ENCODE measurements around the gene ADIPOR2.

Gene ADIPOR2

DNA sequence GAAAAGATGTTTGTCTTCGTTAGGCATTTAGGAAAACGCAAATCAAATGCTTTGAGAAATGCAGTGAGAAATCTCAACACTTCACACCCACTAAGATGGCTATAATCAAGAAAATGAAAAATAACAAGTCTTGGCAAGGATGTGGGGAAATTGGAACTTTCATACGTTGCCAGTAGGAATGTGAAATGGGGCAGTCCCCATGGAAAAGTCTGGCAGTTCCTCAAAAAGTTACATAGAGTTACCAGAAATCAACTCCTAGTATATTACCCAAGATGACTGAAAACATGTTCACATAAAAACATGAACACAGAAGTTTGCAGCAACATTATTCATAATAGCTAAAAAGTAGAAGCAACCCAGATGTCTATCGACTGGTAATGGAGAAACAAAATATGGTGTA lies 88.0 kb downstream of the ADIPOR2 start:
- no peak overlapping the region for H3K9ac ChIP-seq
- H3K4me2 ChIP-seq (ENCODE audit: low read length): no peak overlapping the region
- no peaks in the 10 kb centered on the region for H3K27me3 ChIP-seq (ENCODE audit: control insufficient read depth, insufficient read depth, low read length)
- H3K4me1 ChIP-seq: peaks cover 18% of the 10 kb centered on the region
- no peaks in the 10 kb centered on the region for H3K36me3 ChIP-seq (ENCODE audit: control insufficient read depth, insufficient read depth, low read length)
- TF ChIP-seq, protein P1, sequence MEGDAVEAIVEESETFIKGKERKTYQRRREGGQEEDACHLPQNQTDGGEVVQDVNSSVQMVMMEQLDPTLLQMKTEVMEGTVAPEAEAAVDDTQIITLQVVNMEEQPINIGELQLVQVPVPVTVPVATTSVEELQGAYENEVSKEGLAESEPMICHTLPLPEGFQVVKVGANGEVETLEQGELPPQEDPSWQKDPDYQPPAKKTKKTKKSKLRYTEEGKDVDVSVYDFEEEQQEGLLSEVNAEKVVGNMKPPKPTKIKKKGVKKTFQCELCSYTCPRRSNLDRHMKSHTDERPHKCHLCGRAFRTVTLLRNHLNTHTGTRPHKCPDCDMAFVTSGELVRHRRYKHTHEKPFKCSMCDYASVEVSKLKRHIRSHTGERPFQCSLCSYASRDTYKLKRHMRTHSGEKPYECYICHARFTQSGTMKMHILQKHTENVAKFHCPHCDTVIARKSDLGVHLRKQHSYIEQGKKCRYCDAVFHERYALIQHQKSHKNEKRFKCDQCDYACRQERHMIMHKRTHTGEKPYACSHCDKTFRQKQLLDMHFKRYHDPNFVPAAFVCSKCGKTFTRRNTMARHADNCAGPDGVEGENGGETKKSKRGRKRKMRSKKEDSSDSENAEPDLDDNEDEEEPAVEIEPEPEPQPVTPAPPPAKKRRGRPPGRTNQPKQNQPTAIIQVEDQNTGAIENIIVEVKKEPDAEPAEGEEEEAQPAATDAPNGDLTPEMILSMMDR (IDR thresholded peaks at IDR 0.05): no peak
- H3K79me2 ChIP-seq: peaks cover 21% of the 10 kb centered on the region
- H2AFZ ChIP-seq: no peak overlapping the region
- H3K27ac ChIP-seq: no peak overlapping the region
- H3K4me3 ChIP-seq (ENCODE audit: low read depth, low read length): no peak overlapping the region
- H3K9me3 ChIP-seq (ENCODE audit: control insufficient read depth, low read length): no peaks in the 10 kb centered on the region

- Histone ChIP-seq H3K27ac (no peak overlapping the region), H3K27me3 (ENCODE audit: control insufficient read depth, insufficient read depth, low read length) (no peaks in the 10 kb centered on the region), H3K4me2 (ENCODE audit: low read length) (no peak overlapping the region), H3K36me3 (ENCODE audit: control insufficient read depth, insufficient read depth, low read length) (no peaks in the 10 kb centered on the region), H3K4me1 (peaks cover 11% of the 10 kb centered on the region), H3K9ac (no peak overlapping the region), H3K79me2 (peaks cover 21% of the 10 kb centered on the region), H3K4me3 (ENCODE audit: low read depth, low read length) (no peak overlapping the region), H3K9me3 (ENCODE audit: control insufficient read depth, low read length) (no peaks in the 10 kb centered on the region), H2AFZ (no peak overlapping the region)
- TF ChIP-seq, protein P1 (IDR thresholded peaks at IDR 0.05): no peak
These were observed 88.9 kb downstream of the ADIPOR2 start for GRCh38 chr12:1779783-1780182.

- Histone ChIP-seq H3K79me2 (peaks cover 17% of the 10 kb centered on the region), H2AFZ (no peak overlapping the region), H3K9me3 (ENCODE audit: control insufficient read depth, low read length) (no peaks in the 10 kb centered on the region), H3K4me1 (peaks cover 11% of the 10 kb centered on the region), H3K27ac (no peak overlapping the region), H3K36me3 (ENCODE audit: control insufficient read depth, insufficient read depth, low read length) (no peaks in the 10 kb centered on the region), H3K27me3 (ENCODE audit: control insufficient read depth, insufficient read depth, low read length) (no peaks in the 10 kb centered on the region), H3K9ac (no peak overlapping the region), H3K4me3 (ENCODE audit: low read depth, low read length) (no peak overlapping the region), H3K4me2 (ENCODE audit: low read length) (no peak overlapping the region)
- TF ChIP-seq, protein P1 (IDR thresholded peaks at IDR 0.05): no peak
These were observed 90.9 kb downstream of the ADIPOR2 start for GRCh38 chr12:1781772-1782171.

DNA sequence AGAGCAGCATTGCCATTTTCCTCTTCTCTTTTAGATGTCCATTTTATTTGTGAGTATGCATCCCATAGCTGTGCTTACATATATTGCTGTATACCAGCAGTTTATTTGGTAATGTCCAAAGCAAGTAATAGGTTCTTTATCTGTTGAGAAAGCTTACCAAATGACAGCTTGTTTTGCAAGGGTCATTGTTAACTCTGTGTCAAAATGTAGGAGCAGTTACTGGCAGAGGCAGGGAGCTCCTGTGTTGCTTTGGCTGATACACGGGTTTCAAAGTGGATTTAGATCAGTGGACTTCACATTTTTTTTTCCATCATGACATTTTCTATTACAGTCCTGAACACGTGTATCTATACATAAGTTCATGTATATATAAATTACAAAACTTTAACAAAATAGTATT lies 91.3 kb downstream of the ADIPOR2 start:
- Histone ChIP-seq H3K9ac (no peak overlapping the region), H3K27ac (no peak overlapping the region), H3K36me3 (ENCODE audit: control insufficient read depth, insufficient read depth, low read length) (no peaks in the 10 kb centered on the region), H3K79me2 (peaks cover 17% of the 10 kb centered on the region), H3K4me2 (ENCODE audit: low read length) (no peak overlapping the region), H3K9me3 (ENCODE audit: control insufficient read depth, low read length) (no peaks in the 10 kb centered on the region), H3K4me3 (ENCODE audit: low read depth, low read length) (no peak overlapping the region), H2AFZ (no peak overlapping the region), H3K27me3 (ENCODE audit: control insufficient read depth, insufficient read depth, low read length) (no peaks in the 10 kb centered on the region), H3K4me1 (peaks cover 11% of the 10 kb centered on the region)
- TF ChIP-seq, protein P1 (IDR thresholded peaks at IDR 0.05): no peak

GRCh38 chr12:1787714-1788113 lies 96.8 kb downstream of the ADIPOR2 start:
- no peak overlapping the region for H2AFZ ChIP-seq
- no peak overlapping the region for H3K4me2 ChIP-seq (ENCODE audit: low read length)
- no peak overlapping the region for H3K27ac ChIP-seq
- H3K4me1 ChIP-seq: no peaks in the 10 kb centered on the region
- H3K27me3 ChIP-seq (ENCODE audit: control insufficient read depth, insufficient read depth, low read length): no peaks in the 10 kb centered on the region
- no peaks in the 10 kb centered on the region for H3K9me3 ChIP-seq (ENCODE audit: control insufficient read depth, low read length)
- no peaks in the 10 kb centered on the region for H3K79me2 ChIP-seq
- no peak overlapping the region for H3K4me3 ChIP-seq (ENCODE audit: low read depth, low read length)
- TF ChIP-seq, protein P1 (IDR thresholded peaks at IDR 0.05): no peak
- H3K36me3 ChIP-seq (ENCODE audit: control insufficient read depth, insufficient read depth, low read length): no peaks in the 10 kb centered on the region
- H3K9ac ChIP-seq: no peak overlapping the region
